CD14-positive monocyte (primary cell): Measurements from ENCODE around the gene FAM219B. TPM values are rescaled to one million over a fixed set of nuclear protein-coding genes. Genes with fewer than 3 reads are reported as not detected.

Experiments
- DNase-seq, 3 donors: peaks; one replicate each; pipeline ENCODE4 v3.0.0-alpha.2; 2011 to 2022
- H2AFZ ChIP-seq: 2 replicates; pipeline ENCODE4 v1.6.0; 2012; ENCODE audit warnings: mild to moderate bottlenecking, low read depth, low read length, inconsistent platforms; ENCODE audit not compliant: insufficient read depth, poor library complexity, severe bottlenecking
- H3K27ac ChIP-seq, 2 donors: 1 replicate in 1 of 2; 2 replicates in 1 of 2; pipeline ENCODE4 v1.5.1; 2012 to 2013; ENCODE audit warnings: low read length in 2 of 2, control low read depth in 1 of 2, inconsistent platforms in 1 of 2, low read depth in 1 of 2, mild to moderate bottlenecking in 1 of 2
- H3K27me3 ChIP-seq, 2 donors: one replicate each; pipeline versions ENCODE4 v1.6.0 to v1.6.1; 2011 to 2013; ENCODE audit warnings: low read length in 2 of 2; ENCODE audit not compliant: control insufficient read depth in 2 of 2, insufficient read depth in 2 of 2
- H3K36me3 ChIP-seq, 2 donors: replicated peaks in 1 of 2; 1 replicate in 1 of 2; 2 replicates in 1 of 2; pipeline versions ENCODE4 v1.5.1 to v1.6.1; 2012 to 2013; ENCODE audit warnings: low read length in 2 of 2, control low read depth in 1 of 2, inconsistent platforms in 1 of 2, mild to moderate bottlenecking in 1 of 2; ENCODE audit not compliant: insufficient read depth in 2 of 2, control insufficient read depth in 1 of 2
- H3K4me1 ChIP-seq, 2 donors: 1 replicate in 1 of 2; 2 replicates in 1 of 2; pipeline versions ENCODE4 v1.5.1 to v1.6.1; 2012 to 2013; ENCODE audit warnings: low read length in 2 of 2, control low read depth in 1 of 2, inconsistent platforms in 1 of 2, mild to moderate bottlenecking in 1 of 2, moderate library complexity in 1 of 2; ENCODE audit not compliant: insufficient read depth in 2 of 2, control insufficient read depth in 1 of 2
- H3K4me2 ChIP-seq: replicated peaks from 2 replicates; pipeline ENCODE3; 2012; ENCODE audit warnings: low read length, moderate library complexity, mild to moderate bottlenecking; ENCODE audit not compliant: poor library complexity, severe bottlenecking; ENCODE audit errors: extremely low read depth
- H3K4me3 ChIP-seq, 3 experiments: fragments of 200-600 bp in 1 of 3; sonication (generic) in 1 of 3; replicated peaks in 1 of 3; 1 replicate in 2 of 3; 2 replicates in 1 of 3; pipeline ENCODE4 v1.5.1; 2011 to 2013; ENCODE audit warnings: low read length in 3 of 3, mild to moderate bottlenecking in 3 of 3, control low read depth in 2 of 3, low read depth in 2 of 3, inconsistent platforms in 1 of 3, moderate library complexity in 1 of 3
- H3K79me2 ChIP-seq: 2 replicates; pipeline ENCODE4 v1.6.0; 2012; ENCODE audit warnings: mild to moderate bottlenecking, control low read depth, inconsistent platforms, low read length, moderate library complexity; ENCODE audit not compliant: insufficient read depth
- H3K9ac ChIP-seq: 2 replicates; pipeline ENCODE4 v1.6.0; 2017; ENCODE audit warnings: low read length, mild to moderate bottlenecking; ENCODE audit not compliant: insufficient read depth, poor library complexity, severe bottlenecking
- H3K9me3 ChIP-seq, 2 donors: replicated peaks in 1 of 2; 1 replicate in 1 of 2; 2 replicates in 1 of 2; pipeline versions ENCODE4 v1.5.1 to v1.6.1; 2012 to 2013; ENCODE audit warnings: low read length in 2 of 2, control low read depth in 1 of 2; ENCODE audit not compliant: control insufficient read depth in 1 of 2, insufficient read depth in 1 of 2
- H4K20me1 ChIP-seq: 2 replicates; pipeline ENCODE4 v1.6.0; 2012; ENCODE audit warnings: mild to moderate bottlenecking, low read length, control low read depth, moderate library complexity; ENCODE audit not compliant: insufficient read depth
- H3K27ac Mint-ChIP-seq, 7 donors: one replicate each; pipeline ENCODE4 v1.8.0; 2020; ENCODE audit warnings: mild to moderate bottlenecking in 7 of 7, mixed read lengths in 7 of 7, moderate library complexity in 6 of 7, inconsistent platforms in 2 of 7
- H3K27me3 Mint-ChIP-seq, 3 donors: one replicate each; pipeline ENCODE4 v1.8.0; 2021 to 2022; ENCODE audit warnings: low read depth in 3 of 3, mild to moderate bottlenecking in 3 of 3, mixed read lengths in 3 of 3, moderate library complexity in 3 of 3, inconsistent platforms in 1 of 3
- H3K36me3 Mint-ChIP-seq, 2 donors: one replicate each; pipeline ENCODE4 v1.8.0; 2020; ENCODE audit warnings: mixed read lengths in 2 of 2, inconsistent platforms in 1 of 2, mild to moderate bottlenecking in 1 of 2
- H3K4me1 Mint-ChIP-seq: one replicate; pipeline ENCODE4 v1.8.0; 2020; ENCODE audit warnings: mild to moderate bottlenecking, mixed read lengths
- H3K4me3 Mint-ChIP-seq, 2 donors: one replicate each; pipeline ENCODE4 v1.8.0; 2020; ENCODE audit warnings: mild to moderate bottlenecking in 2 of 2, mixed read lengths in 2 of 2, moderate library complexity in 1 of 2
- H3K9me3 Mint-ChIP-seq, 7 donors: one replicate each; pipeline ENCODE4 v1.8.0; 2020 to 2022; ENCODE audit warnings: mixed read lengths in 7 of 7, mild to moderate bottlenecking in 6 of 7, moderate library complexity in 6 of 7, inconsistent platforms in 2 of 7
- WGBS: methylation state at CpG from one replicate; pipeline ENCODE4 v1.1.5; 2013; ENCODE audit warnings: missing lambda C conversion rate; ENCODE audit not compliant: insufficient coverage; 5-methylcytosine and 5-hydroxymethylcytosine counted together
- intact Hi-C, 2 donors: fragments of 100-400 bp; cut with micrococcal nuclease; formaldehyde crosslinking; loops; one replicate each; pipeline versions ENCODE4 v1.15.0 to v1.15.1; 2023
- polyA plus RNA-seq, 3 donors: library from polyadenylated mRNA; depleted of rRNA in 1 of 3; unstranded in 2 of 3; stranded (reverse) in 1 of 3; fragments of 300-500 nt in 2 of 3; fragments of >200 nt in 1 of 3; fragmentation: Illumina TruSeq in 2 of 3; gene quantifications; 1 replicate in 2 of 3; 2 replicates in 1 of 3; pipeline ENCODE4 v1.2.3, GENCODE V29; 2012 to 2021
- TF ChIP-seq, protein P1 (sequence below): fragments of 200-600 bp; IDR thresholded peaks from one replicate; pipeline ENCODE4 v1.8.0; 2022; ENCODE audit warnings: antibody characterized with exemption, mild to moderate bottlenecking

Gene FAM219B
- polyA plus RNA-seq, 3 donors = 11.7 to 53.9 (median 17.1) TPM

DNA sequence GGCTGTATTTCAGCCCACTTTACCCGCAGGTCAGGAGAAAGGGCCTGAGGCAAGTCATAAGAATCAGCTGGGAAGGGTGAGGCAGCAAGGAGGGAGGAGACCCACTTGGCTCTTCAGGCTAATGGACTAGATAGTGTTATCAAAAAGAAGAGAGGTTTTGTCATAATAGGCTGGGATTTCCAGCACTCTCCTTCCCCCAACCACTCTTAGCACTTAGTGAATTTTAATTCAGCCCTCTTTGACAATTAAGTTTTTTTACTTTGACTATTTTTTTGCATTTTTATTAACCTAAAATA lies 16.0 kb downstream of the FAM219B start:
- H3K4me3 ChIP-seq = peak overlapping the region in 2 of 3 experiments; percentile 97 to 99

GRCh38 chr15:74889883-74890664 lies 16.6 kb downstream of the FAM219B start, which contains the start of gene MPI:
MPI (plus strand) TSS chr15:74890042; CDS start chr15:74890074, 32 bp downstream.
- Histone ChIP-seq H3K9me3 (no peaks in the 10 kb centered on the region), H3K36me3 (peaks cover 10 to 14% of the 10 kb centered on the region in 2 donors), H4K20me1 (no peaks in the 10 kb centered on the region), H3K9ac (peak within 1 kb of the TSS; percentile 77), H3K27me3 (no peaks in the 10 kb centered on the region), H3K4me1 (peaks cover 35 to 40% of the 10 kb centered on the region in 2 donors), H3K79me2 (peaks cover 6% of the 10 kb centered on the region), H3K4me2 (peak within 1 kb of the TSS; percentile 99), H2AFZ (peak within 1 kb of the TSS; percentile 99), H3K4me3 (peak within 1 kb of the TSS; percentile 62 to 99 (median 97)), H3K27ac (peak within 1 kb of the TSS in 1 of 2 donors; percentile 84)
- peaks cover 15 to 24% of the 10 kb centered on the region in 2 donors for H3K36me3 Mint-ChIP-seq
- 2% methylated on average over 39 of the region's 47 CpGs for WGBS
- H3K4me1 Mint-ChIP-seq = peaks cover 45% of the 10 kb centered on the region
- peaks cover 0 to 5% (median 0%) of the 10 kb centered on the region in 3 donors for H3K27me3 Mint-ChIP-seq
- peak within 1 kb of the TSS; percentile 91 to 96 for H3K4me3 Mint-ChIP-seq
- TF ChIP-seq, protein P1, sequence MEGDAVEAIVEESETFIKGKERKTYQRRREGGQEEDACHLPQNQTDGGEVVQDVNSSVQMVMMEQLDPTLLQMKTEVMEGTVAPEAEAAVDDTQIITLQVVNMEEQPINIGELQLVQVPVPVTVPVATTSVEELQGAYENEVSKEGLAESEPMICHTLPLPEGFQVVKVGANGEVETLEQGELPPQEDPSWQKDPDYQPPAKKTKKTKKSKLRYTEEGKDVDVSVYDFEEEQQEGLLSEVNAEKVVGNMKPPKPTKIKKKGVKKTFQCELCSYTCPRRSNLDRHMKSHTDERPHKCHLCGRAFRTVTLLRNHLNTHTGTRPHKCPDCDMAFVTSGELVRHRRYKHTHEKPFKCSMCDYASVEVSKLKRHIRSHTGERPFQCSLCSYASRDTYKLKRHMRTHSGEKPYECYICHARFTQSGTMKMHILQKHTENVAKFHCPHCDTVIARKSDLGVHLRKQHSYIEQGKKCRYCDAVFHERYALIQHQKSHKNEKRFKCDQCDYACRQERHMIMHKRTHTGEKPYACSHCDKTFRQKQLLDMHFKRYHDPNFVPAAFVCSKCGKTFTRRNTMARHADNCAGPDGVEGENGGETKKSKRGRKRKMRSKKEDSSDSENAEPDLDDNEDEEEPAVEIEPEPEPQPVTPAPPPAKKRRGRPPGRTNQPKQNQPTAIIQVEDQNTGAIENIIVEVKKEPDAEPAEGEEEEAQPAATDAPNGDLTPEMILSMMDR = no peak
- peak; percentile 64 to 79 (median 69) for DNase-seq
- peak within 1 kb of the TSS; percentile 55 to 88 (median 77) for H3K27ac Mint-ChIP-seq
- intact Hi-C loops = no loop called here
- peaks cover 0 to 2% (median 0%) of the 10 kb centered on the region in 7 donors for H3K9me3 Mint-ChIP-seq

More for the DNA sequence above, 16.0 kb downstream of the FAM219B start:
- no peaks in the 10 kb centered on the region for H4K20me1 ChIP-seq
- TF ChIP-seq, protein P1 = no peak
- H3K4me1 ChIP-seq = peaks cover 29 to 35% of the 10 kb centered on the region in 2 donors
- peak overlapping the region; percentile 77 for H3K9ac ChIP-seq
- peaks cover 40% of the 10 kb centered on the region for H3K4me1 Mint-ChIP-seq
- H3K36me3 ChIP-seq = peaks cover 10 to 14% of the 10 kb centered on the region in 2 donors
- no CpG with 5 or more reads among the region's 1 CpG for WGBS
- peaks cover 0 to 5% (median 0%) of the 10 kb centered on the region in 3 donors for H3K27me3 Mint-ChIP-seq
- intact Hi-C loops = no loop called here
- H3K27ac Mint-ChIP-seq = peak overlapping the region in 3 of 7 donors; percentile 74 to 88 (median 78)
- H3K9me3 Mint-ChIP-seq = peaks cover 0 to 2% (median 0%) of the 10 kb centered on the region in 7 donors
- no peak overlapping the region for H3K27ac ChIP-seq
- H3K36me3 Mint-ChIP-seq = peaks cover 15 to 24% of the 10 kb centered on the region in 2 donors
- peaks cover 6% of the 10 kb centered on the region for H3K79me2 ChIP-seq
- no peaks in the 10 kb centered on the region for H3K9me3 ChIP-seq
- DNase-seq = no peak
- peak overlapping the region; percentile 91 to 96 for H3K4me3 Mint-ChIP-seq
- no peaks in the 10 kb centered on the region for H3K27me3 ChIP-seq
- peak overlapping the region; percentile 99 for H2AFZ ChIP-seq
- peak overlapping the region; percentile 99 for H3K4me2 ChIP-seq
